HEK293 (cell line): ENCODE data around the gene GADD45GIP1.

Experiments used
- CTCF ChIA-PET: fragments of 350-600 bp; formaldehyde crosslinking; extraction: SDS; loops from one replicate; lab custom pipeline; 2021; ENCODE audit warnings: antibody characterized with exemption; lab: Yijun Ruan, JAX
- POLR2A ChIA-PET: fragments of 300-600 bp; formaldehyde crosslinking; extraction: SDS; loops from one replicate; lab custom pipeline; 2020; ENCODE audit warnings: antibody characterized with exemption, inconsistent platforms; lab: Yijun Ruan, JAX
- H3K27ac ChIP-seq: fragments of 200-500 bp; sonication (Bioruptor generic); 2 replicates; pipeline ENCODE4 v1.5.1; 2014; ENCODE audit warnings: low read depth, low read length, control low read depth, inconsistent platforms; ENCODE audit errors: extremely low read depth
- H3K36me3 ChIP-seq, 2 experiments: fragments of 200-500 bp in 1 of 2; sonication (Bioruptor generic) in 1 of 2; 1 replicate in 1 of 2; 2 replicates in 1 of 2; pipeline ENCODE4 v1.5.1; 2014 to 2017; ENCODE audit warnings: inconsistent platforms in 2 of 2, low read length in 2 of 2; ENCODE audit not compliant: control insufficient read depth in 2 of 2, insufficient read depth in 1 of 2
- H3K4me1 ChIP-seq: fragments of 200-500 bp; sonication (Bioruptor generic); 2 replicates; pipeline ENCODE4 v1.5.1; 2014; ENCODE audit warnings: mild to moderate bottlenecking, low read length, inconsistent platforms; ENCODE audit not compliant: control insufficient read depth, insufficient read depth
- H3K4me3 ChIP-seq: 2 replicates; pipeline ENCODE4 v1.5.1; 2011; ENCODE audit warnings: low read depth, mild to moderate bottlenecking, control low read depth, low read length, moderate library complexity
- H3K9me3 ChIP-seq: fragments of 200-500 bp; sonication (Bioruptor generic); 2 replicates; pipeline ENCODE4 v1.5.1; 2014; ENCODE audit warnings: low read depth, low read length, inconsistent platforms; ENCODE audit not compliant: control insufficient read depth, insufficient read depth
- KLF9 ChIP-seq: fragments of 450-650 bp; formaldehyde crosslinking; IDR thresholded peaks from 2 replicates; pipeline ENCODE4 v1.5.1; 2016; ENCODE audit warnings: missing biosample characterization, missing genetic modification characterization, low read depth
- REPIN1 ChIP-seq: fragments of 450-650 bp; formaldehyde crosslinking; IDR thresholded peaks from 2 replicates; pipeline ENCODE4 v1.5.1; 2017; ENCODE audit warnings: missing biosample characterization, missing genetic modification characterization, low read depth
- SCRT2 ChIP-seq: fragments of 450-650 bp; formaldehyde crosslinking; IDR thresholded peaks from 2 replicates; pipeline ENCODE4 v1.5.1; 2016; ENCODE audit warnings: missing biosample characterization, missing genetic modification characterization
- SETDB1 ChIP-seq: IDR thresholded peaks from one replicate; pipeline ENCODE4 v1.6.1; 2017; ENCODE audit warnings: mild to moderate bottlenecking, low read length, moderate library complexity, mixed read lengths; ENCODE audit not compliant: insufficient read length
- YY2 ChIP-seq: fragments of 450-650 bp; formaldehyde crosslinking; IDR thresholded peaks from 2 replicates; pipeline ENCODE4 v1.5.1; 2016; ENCODE audit warnings: missing biosample characterization, missing genetic modification characterization
- ZBTB17 ChIP-seq: fragments of 450-650 bp; formaldehyde crosslinking; IDR thresholded peaks from 2 replicates; pipeline ENCODE4 v1.5.1; 2016; ENCODE audit warnings: missing biosample characterization, missing genetic modification characterization
- ZBTB8A ChIP-seq: fragments of 450-650 bp; formaldehyde crosslinking; IDR thresholded peaks from 2 replicates; pipeline ENCODE4 v1.5.1; 2016; ENCODE audit warnings: missing biosample characterization, missing genetic modification characterization
- ZNF10 ChIP-seq: fragments of 450-650 bp; formaldehyde crosslinking; IDR thresholded peaks from 2 replicates; pipeline ENCODE4 v1.5.1; 2017; ENCODE audit warnings: missing biosample characterization, missing genetic modification characterization
- ZNF169 ChIP-seq: fragments of 450-650 bp; formaldehyde crosslinking; IDR thresholded peaks from 2 replicates; pipeline ENCODE4 v1.5.1; 2016; ENCODE audit warnings: missing biosample characterization, missing genetic modification characterization
- ZNF239 ChIP-seq: fragments of 450-650 bp; formaldehyde crosslinking; IDR thresholded peaks from 2 replicates; pipeline ENCODE4 v1.5.1; 2016; ENCODE audit warnings: missing biosample characterization, missing genetic modification characterization
- ZNF350 ChIP-seq: fragments of 450-650 bp; formaldehyde crosslinking; IDR thresholded peaks from 2 replicates; pipeline ENCODE4 v1.5.0; 2017; ENCODE audit warnings: missing biosample characterization, mild to moderate bottlenecking, missing genetic modification characterization
- ZNF354C ChIP-seq: fragments of 450-650 bp; formaldehyde crosslinking; IDR thresholded peaks from 2 replicates; pipeline ENCODE4 v1.5.1; 2016; ENCODE audit warnings: missing biosample characterization, missing genetic modification characterization, low read depth, borderline replicate concordance
- ZNF600 ChIP-seq: fragments of 450-650 bp; formaldehyde crosslinking; IDR thresholded peaks from 2 replicates; pipeline ENCODE4 v1.5.1; 2016; ENCODE audit warnings: missing biosample characterization, missing genetic modification characterization
- ZNF792 ChIP-seq: fragments of 450-650 bp; formaldehyde crosslinking; IDR thresholded peaks from 2 replicates; pipeline ENCODE4 v1.5.1; 2016; ENCODE audit warnings: missing biosample characterization, missing genetic modification characterization
- TF ChIP-seq, protein P1 (sequence below): sonication (generic); formaldehyde crosslinking; IDR thresholded peaks from 2 replicates; pipeline ENCODE4 v1.8.1; 2022; ENCODE audit warnings: mild to moderate bottlenecking, moderate library complexity, missing genetic modification reagents
- TF ChIP-seq, protein P2 (sequence below): fragments of 450-650 bp; formaldehyde crosslinking; IDR thresholded peaks from 2 replicates; pipeline ENCODE4 v1.5.1; 2017; ENCODE audit warnings: missing biosample characterization, missing genetic modification characterization
- TF ChIP-seq, protein P3 (sequence below): fragments of 450-650 bp; formaldehyde crosslinking; conservative IDR thresholded peaks from 2 replicates; pipeline ENCODE4 v1.5.1; 2016; ENCODE audit warnings: low read depth, missing biosample characterization, missing genetic modification characterization
- TF ChIP-seq, protein P4 (sequence below): fragments of 450-650 bp; formaldehyde crosslinking; IDR thresholded peaks from 2 replicates; pipeline ENCODE4 v1.5.1; 2016; ENCODE audit warnings: missing biosample characterization, missing genetic modification characterization
- TF ChIP-seq, protein P5 (sequence below): fragments of 450-650 bp; formaldehyde crosslinking; IDR thresholded peaks from 2 replicates; pipeline ENCODE4 v1.5.1; 2016; ENCODE audit warnings: missing biosample characterization, missing genetic modification characterization

The GADD45GIP1 gene

DNA sequence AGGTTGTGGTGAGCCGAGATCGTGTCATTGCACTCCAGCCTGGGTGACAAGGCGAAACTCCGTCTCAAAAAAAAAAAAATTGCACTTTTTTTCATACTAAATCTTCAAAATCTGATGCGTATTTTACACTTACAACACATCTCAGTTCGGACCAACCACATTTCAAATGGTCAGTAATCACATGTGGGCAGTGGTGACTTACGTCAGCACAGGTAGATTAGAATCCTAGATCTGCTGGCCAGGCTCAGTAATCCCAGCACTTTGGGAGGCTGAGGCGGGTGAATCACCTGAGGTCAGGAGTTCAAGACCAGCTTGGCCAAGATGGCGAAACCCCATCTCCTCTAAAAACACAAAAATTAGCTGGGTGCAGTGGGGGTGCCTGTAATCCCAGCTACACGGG is 22.0 kb downstream of the GADD45GIP1 start:
- TF ChIP-seq ZNF354C (tag by site-specific recombination) (no peak), ZNF350 (tag by site-specific recombination) (no peak), SETDB1 (no peak)
- H3K9me3 ChIP-seq: no peaks in the 10 kb centered on the region
- POLR2A ChIA-PET: no interaction called here
- no peak overlapping the region for H3K4me3 ChIP-seq
- no peak overlapping the region for H3K27ac ChIP-seq
- peaks cover 14 to 27% of the 10 kb centered on the region in 2 experiments; a peak in 2 of 3 replicates for H3K36me3 ChIP-seq
- CTCF ChIA-PET: interaction anchor here (0.6 to 0.7 kb wide), 2 partner anchors 101 to 215 kb away, joined by 3 read pairs; partner anchors contain the start of genes IER2 and STX10
- H3K4me1 ChIP-seq: peaks cover 9% of the 10 kb centered on the region

DNA sequence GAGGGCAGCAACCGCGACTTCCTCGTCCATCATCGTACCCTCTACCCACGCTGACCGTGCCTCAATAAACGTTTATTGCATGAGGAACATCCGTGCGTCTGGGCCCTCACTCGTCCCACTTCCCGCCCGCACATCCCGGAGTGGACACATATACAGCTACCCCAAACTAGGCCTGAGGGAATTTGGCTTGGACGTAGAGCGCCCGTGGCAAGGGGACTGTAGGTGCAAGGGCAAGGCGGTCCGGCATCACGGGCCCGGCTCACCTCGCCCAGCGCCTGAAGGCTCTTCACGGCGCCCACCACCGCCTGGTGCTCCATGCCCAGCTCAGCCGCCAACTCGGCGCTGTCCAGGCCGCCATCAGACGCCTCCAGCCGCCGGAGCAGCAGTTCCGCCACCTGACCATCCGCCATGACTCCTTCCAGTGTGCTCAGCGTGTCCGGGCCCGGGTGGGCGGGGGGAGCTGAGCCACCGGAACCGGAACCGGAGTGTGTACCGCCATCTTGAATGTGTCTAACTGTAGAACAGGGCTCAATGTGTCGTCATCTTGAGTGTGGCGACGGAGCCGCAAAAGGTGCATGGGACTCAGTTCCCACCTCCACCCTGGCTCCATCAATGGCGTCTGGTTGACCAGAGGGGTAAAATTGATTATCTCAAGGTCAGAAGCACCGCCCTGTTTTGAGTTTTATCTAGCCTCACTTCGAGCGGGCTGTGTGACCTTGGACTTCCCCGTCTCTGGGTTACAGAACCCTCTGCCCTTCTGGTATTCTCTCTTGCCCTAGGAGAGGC is 23.5 kb downstream of the GADD45GIP1 start, which contains the start of gene FARSA:
Gene FARSA, minus strand, starts transcription at position 425 of the 786 bp plus-strand sequence. Its CDS starts 15 bp downstream, at position 410.
- ChIA-PET POLR2A (interaction anchor here (0.6 to 2.6 kb wide), 26 partner anchors 9 to 1839 kb away, joined by 3 to 18 read pairs (median 6); partner anchors contain the start of genes DNASE2, GCDH, JUNB and SYCE2), CTCF (interaction anchor here (0.7 to 1.7 kb wide), 3 partner anchors 12 to 167 kb away, joined by 3 to 7 read pairs (median 5); no protein-coding TSS in a partner anchor)
- peak within 1 kb of the TSS; percentile 99 for H3K4me3 ChIP-seq
- peaks cover 27 to 30% of the 10 kb centered on the region in 2 experiments for H3K36me3 ChIP-seq
- peaks cover 7% of the 10 kb centered on the region for H3K4me1 ChIP-seq
- no peaks in the 10 kb centered on the region for H3K9me3 ChIP-seq
- H3K27ac ChIP-seq: peak within 1 kb of the TSS; percentile 88
- peak; percentile 99 for TF ChIP-seq YY2 (tag by site-specific recombination)
- TF ChIP-seq, protein P1, sequence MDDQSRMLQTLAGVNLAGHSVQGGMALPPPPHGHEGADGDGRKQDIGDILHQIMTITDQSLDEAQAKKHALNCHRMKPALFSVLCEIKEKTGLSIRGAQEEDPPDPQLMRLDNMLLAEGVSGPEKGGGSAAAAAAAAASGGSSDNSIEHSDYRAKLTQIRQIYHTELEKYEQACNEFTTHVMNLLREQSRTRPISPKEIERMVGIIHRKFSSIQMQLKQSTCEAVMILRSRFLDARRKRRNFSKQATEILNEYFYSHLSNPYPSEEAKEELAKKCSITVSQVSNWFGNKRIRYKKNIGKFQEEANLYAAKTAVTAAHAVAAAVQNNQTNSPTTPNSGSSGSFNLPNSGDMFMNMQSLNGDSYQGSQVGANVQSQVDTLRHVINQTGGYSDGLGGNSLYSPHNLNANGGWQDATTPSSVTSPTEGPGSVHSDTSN (CRISPR knock-in tag): peak; percentile 85; the same call in 1 of the 2 replicates
- TF ChIP-seq ZNF169 (tag by site-specific recombination): no peak
- 0 out of 2 replicates have a peak, but pooled peaks have one; percentile 21 for TF ChIP-seq ZNF239 (tag by site-specific recombination)
- TF ChIP-seq, protein P2, sequence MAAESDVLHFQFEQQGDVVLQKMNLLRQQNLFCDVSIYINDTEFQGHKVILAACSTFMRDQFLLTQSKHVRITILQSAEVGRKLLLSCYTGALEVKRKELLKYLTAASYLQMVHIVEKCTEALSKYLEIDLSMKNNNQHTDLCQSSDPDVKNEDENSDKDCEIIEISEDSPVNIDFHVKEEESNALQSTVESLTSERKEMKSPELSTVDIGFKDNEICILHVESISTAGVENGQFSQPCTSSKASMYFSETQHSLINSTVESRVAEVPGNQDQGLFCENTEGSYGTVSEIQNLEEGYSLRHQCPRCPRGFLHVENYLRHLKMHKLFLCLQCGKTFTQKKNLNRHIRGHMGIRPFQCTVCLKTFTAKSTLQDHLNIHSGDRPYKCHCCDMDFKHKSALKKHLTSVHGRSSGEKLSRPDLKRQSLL (tag by site-specific recombination): no peak; the same call in 1 of the 2 replicates
- TF ChIP-seq ZNF792 (tag by site-specific recombination): no peak
- no peak for TF ChIP-seq REPIN1 (tag by site-specific recombination)
- no peak for TF ChIP-seq ZBTB8A (tag by site-specific recombination)
- TF ChIP-seq, protein P3, sequence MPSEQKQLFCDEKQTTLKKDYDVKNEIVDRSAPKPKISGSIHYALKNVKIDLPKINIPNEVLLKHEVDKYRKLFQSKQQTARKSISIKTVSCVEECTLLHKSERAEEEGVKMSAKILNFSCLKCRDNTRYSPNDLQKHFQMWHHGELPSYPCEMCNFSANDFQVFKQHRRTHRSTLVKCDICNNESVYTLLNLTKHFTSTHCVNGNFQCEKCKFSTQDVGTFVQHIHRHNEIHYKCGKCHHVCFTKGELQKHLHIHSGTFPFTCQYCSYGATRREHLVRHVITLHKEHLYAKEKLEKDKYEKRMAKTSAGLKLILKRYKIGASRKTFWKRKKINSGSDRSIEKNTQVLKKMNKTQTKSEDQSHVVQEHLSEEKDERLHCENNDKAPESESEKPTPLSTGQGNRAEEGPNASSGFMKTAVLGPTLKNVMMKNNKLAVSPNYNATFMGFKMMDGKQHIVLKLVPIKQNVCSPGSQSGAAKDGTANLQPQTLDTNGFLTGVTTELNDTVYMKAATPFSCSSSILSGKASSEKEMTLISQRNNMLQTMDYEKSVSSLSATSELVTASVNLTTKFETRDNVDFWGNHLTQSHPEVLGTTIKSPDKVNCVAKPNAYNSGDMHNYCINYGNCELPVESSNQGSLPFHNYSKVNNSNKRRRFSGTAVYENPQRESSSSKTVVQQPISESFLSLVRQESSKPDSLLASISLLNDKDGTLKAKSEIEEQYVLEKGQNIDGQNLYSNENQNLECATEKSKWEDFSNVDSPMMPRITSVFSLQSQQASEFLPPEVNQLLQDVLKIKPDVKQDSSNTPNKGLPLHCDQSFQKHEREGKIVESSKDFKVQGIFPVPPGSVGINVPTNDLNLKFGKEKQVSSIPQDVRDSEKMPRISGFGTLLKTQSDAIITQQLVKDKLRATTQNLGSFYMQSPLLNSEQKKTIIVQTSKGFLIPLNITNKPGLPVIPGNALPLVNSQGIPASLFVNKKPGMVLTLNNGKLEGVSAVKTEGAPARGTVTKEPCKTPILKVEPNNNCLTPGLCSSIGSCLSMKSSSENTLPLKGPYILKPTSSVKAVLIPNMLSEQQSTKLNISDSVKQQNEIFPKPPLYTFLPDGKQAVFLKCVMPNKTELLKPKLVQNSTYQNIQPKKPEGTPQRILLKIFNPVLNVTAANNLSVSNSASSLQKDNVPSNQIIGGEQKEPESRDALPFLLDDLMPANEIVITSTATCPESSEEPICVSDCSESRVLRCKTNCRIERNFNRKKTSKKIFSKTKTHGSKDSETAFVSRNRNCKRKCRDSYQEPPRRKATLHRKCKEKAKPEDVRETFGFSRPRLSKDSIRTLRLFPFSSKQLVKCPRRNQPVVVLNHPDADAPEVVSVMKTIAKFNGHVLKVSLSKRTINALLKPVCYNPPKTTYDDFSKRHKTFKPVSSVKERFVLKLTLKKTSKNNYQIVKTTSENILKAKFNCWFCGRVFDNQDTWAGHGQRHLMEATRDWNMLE (tag by site-specific recombination): peak; percentile 89
- TF ChIP-seq ZNF600: peak; percentile 78
- peak; percentile 66; the same call in 1 of the 2 replicates for TF ChIP-seq ZBTB17 (tag by site-specific recombination)
- peak; percentile 58; the same call in 1 of the 2 replicates for TF ChIP-seq KLF9 (tag by site-specific recombination)
- TF ChIP-seq, protein P4, sequence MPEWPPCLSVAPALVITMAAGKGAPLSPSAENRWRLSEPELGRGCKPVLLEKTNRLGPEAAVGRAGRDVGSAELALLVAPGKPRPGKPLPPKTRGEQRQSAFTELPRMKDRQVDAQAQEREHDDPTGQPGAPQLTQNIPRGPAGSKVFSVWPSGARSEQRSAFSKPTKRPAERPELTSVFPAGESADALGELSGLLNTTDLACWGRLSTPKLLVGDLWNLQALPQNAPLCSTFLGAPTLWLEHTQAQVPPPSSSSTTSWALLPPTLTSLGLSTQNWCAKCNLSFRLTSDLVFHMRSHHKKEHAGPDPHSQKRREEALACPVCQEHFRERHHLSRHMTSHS (tag by site-specific recombination): no peak
- 0 out of 2 replicates have a peak, but pooled peaks have one; percentile 13 for TF ChIP-seq SCRT2 (tag by site-specific recombination)
- TF ChIP-seq, protein P5, sequence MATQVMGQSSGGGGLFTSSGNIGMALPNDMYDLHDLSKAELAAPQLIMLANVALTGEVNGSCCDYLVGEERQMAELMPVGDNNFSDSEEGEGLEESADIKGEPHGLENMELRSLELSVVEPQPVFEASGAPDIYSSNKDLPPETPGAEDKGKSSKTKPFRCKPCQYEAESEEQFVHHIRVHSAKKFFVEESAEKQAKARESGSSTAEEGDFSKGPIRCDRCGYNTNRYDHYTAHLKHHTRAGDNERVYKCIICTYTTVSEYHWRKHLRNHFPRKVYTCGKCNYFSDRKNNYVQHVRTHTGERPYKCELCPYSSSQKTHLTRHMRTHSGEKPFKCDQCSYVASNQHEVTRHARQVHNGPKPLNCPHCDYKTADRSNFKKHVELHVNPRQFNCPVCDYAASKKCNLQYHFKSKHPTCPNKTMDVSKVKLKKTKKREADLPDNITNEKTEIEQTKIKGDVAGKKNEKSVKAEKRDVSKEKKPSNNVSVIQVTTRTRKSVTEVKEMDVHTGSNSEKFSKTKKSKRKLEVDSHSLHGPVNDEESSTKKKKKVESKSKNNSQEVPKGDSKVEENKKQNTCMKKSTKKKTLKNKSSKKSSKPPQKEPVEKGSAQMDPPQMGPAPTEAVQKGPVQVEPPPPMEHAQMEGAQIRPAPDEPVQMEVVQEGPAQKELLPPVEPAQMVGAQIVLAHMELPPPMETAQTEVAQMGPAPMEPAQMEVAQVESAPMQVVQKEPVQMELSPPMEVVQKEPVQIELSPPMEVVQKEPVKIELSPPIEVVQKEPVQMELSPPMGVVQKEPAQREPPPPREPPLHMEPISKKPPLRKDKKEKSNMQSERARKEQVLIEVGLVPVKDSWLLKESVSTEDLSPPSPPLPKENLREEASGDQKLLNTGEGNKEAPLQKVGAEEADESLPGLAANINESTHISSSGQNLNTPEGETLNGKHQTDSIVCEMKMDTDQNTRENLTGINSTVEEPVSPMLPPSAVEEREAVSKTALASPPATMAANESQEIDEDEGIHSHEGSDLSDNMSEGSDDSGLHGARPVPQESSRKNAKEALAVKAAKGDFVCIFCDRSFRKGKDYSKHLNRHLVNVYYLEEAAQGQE (tag by site-specific recombination): peak; percentile 92
- TF ChIP-seq ZNF10 (tag by site-specific recombination): peak; percentile 53; the same call in 1 of the 2 replicates
